ENCODE measurements around the gene NXPH4.

GRCh38 chr12:57248934-57249742, 32.5 kb downstream of the NXPH4 start:
- TF ChIP-seq, protein P1, sequence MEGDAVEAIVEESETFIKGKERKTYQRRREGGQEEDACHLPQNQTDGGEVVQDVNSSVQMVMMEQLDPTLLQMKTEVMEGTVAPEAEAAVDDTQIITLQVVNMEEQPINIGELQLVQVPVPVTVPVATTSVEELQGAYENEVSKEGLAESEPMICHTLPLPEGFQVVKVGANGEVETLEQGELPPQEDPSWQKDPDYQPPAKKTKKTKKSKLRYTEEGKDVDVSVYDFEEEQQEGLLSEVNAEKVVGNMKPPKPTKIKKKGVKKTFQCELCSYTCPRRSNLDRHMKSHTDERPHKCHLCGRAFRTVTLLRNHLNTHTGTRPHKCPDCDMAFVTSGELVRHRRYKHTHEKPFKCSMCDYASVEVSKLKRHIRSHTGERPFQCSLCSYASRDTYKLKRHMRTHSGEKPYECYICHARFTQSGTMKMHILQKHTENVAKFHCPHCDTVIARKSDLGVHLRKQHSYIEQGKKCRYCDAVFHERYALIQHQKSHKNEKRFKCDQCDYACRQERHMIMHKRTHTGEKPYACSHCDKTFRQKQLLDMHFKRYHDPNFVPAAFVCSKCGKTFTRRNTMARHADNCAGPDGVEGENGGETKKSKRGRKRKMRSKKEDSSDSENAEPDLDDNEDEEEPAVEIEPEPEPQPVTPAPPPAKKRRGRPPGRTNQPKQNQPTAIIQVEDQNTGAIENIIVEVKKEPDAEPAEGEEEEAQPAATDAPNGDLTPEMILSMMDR (IDR thresholded peaks at IDR 0.05; ENCODE audit: poor library complexity, severe bottlenecking) = no peak
- TF ChIP-seq RAD21 (conservative IDR thresholded peaks at IDR 0.05) (no peak), TAF1 (IDR thresholded peaks at IDR 0.05; ENCODE audit: low read depth) (no peak), EP300 (conservative IDR thresholded peaks at IDR 0.05; ENCODE audit: poor library complexity, severe bottlenecking) (no peak), POLR2AphosphoS5 (IDR thresholded peaks at IDR 0.05) (no peak)
- TF ChIP-seq, protein P2, sequence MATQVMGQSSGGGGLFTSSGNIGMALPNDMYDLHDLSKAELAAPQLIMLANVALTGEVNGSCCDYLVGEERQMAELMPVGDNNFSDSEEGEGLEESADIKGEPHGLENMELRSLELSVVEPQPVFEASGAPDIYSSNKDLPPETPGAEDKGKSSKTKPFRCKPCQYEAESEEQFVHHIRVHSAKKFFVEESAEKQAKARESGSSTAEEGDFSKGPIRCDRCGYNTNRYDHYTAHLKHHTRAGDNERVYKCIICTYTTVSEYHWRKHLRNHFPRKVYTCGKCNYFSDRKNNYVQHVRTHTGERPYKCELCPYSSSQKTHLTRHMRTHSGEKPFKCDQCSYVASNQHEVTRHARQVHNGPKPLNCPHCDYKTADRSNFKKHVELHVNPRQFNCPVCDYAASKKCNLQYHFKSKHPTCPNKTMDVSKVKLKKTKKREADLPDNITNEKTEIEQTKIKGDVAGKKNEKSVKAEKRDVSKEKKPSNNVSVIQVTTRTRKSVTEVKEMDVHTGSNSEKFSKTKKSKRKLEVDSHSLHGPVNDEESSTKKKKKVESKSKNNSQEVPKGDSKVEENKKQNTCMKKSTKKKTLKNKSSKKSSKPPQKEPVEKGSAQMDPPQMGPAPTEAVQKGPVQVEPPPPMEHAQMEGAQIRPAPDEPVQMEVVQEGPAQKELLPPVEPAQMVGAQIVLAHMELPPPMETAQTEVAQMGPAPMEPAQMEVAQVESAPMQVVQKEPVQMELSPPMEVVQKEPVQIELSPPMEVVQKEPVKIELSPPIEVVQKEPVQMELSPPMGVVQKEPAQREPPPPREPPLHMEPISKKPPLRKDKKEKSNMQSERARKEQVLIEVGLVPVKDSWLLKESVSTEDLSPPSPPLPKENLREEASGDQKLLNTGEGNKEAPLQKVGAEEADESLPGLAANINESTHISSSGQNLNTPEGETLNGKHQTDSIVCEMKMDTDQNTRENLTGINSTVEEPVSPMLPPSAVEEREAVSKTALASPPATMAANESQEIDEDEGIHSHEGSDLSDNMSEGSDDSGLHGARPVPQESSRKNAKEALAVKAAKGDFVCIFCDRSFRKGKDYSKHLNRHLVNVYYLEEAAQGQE (IDR thresholded peaks at IDR 0.05; ENCODE audit: borderline replicate concordance) = no peak

Measured in neural cell (in vitro differentiated cells).